Liver (tissue), 9 donors: ENCODE results near the gene GMDS. TPM values are rescaled to one million over a fixed set of nuclear protein-coding genes. Genes with fewer than 3 reads are reported as not detected.

Source experiments
- DNase-seq: peaks from one replicate; pipeline ENCODE4 v3.0.0-alpha.2; 2017; ENCODE audit warnings: low spot score
- H3K27ac ChIP-seq, 2 donors: one replicate each; pipeline ENCODE4 v1.7.0; 2013; ENCODE audit warnings: inconsistent platforms in 2 of 2, low read length in 2 of 2, control low read depth in 1 of 2, low read depth in 1 of 2, mild to moderate bottlenecking in 1 of 2
- H3K27me3 ChIP-seq, 4 donors: one replicate each; pipeline versions ENCODE4 v1.6.1 to v1.7.0; 2013; ENCODE audit warnings: low read length in 3 of 4, inconsistent platforms in 1 of 4, mild to moderate bottlenecking in 1 of 4, moderate library complexity in 1 of 4; ENCODE audit not compliant: control insufficient read depth in 4 of 4, insufficient read depth in 4 of 4
- H3K36me3 ChIP-seq, 4 donors: one replicate each; pipeline versions ENCODE4 v1.6.1 to v1.7.0; 2013; ENCODE audit warnings: low read length in 3 of 4, mild to moderate bottlenecking in 3 of 4, low read depth in 1 of 4, moderate library complexity in 1 of 4; ENCODE audit not compliant: control insufficient read depth in 4 of 4, insufficient read depth in 3 of 4
- H3K4me1 ChIP-seq, 4 donors: one replicate each; pipeline versions ENCODE4 v1.6.1 to v1.7.0; 2013; ENCODE audit warnings: low read length in 3 of 4, mild to moderate bottlenecking in 3 of 4, moderate library complexity in 1 of 4; ENCODE audit not compliant: control insufficient read depth in 4 of 4, insufficient read depth in 4 of 4
- H3K4me3 ChIP-seq, 3 donors: one replicate each; pipeline versions ENCODE4 v1.6.1 to v1.7.0; 2013; ENCODE audit warnings: low read length in 3 of 3, control low read depth in 1 of 3, low read depth in 1 of 3, mild to moderate bottlenecking in 1 of 3
- H3K9ac ChIP-seq, 2 donors: one replicate each; pipeline ENCODE4 v1.7.0; 2013; ENCODE audit warnings: low read length in 2 of 2, mild to moderate bottlenecking in 2 of 2, moderate library complexity in 2 of 2, control low read depth in 1 of 2, low read depth in 1 of 2
- H3K9me3 ChIP-seq, 4 donors: one replicate each; pipeline versions ENCODE4 v1.6.1 to v1.7.0; 2013; ENCODE audit warnings: low read length in 3 of 4; ENCODE audit not compliant: control insufficient read depth in 4 of 4
- ATF3 ChIP-seq: IDR thresholded peaks from 2 replicates; pipeline ENCODE4 v1.6.1; 2016; ENCODE audit warnings: antibody characterized with exemption
- CTCF ChIP-seq: fragments of 150-350 bp; IDR thresholded peaks from 2 replicates; pipeline ENCODE4 v1.5.1; 2017; ENCODE audit warnings: improper control_type of control experiment, low read depth, low read length; ENCODE audit not compliant: missing input control
- EGR1 ChIP-seq, 2 donors: IDR thresholded peaks; 2 replicates each; pipeline ENCODE4 v1.6.1; 2016 to 2018; ENCODE audit warnings: antibody characterized with exemption in 2 of 2, low read depth in 2 of 2
- FOXA1 ChIP-seq: IDR thresholded peaks from 2 replicates; pipeline ENCODE4 v1.6.1; 2016; ENCODE audit warnings: antibody characterized with exemption
- GABPA ChIP-seq, 2 donors: IDR thresholded peaks in 1 of 2; conservative IDR thresholded peaks in 1 of 2; 2 replicates each; pipeline ENCODE4 v1.6.1; 2016; ENCODE audit warnings: antibody characterized with exemption in 2 of 2, mild to moderate bottlenecking in 1 of 2, moderate library complexity in 1 of 2
- HNF4A ChIP-seq, 2 donors: conservative IDR thresholded peaks; 2 replicates each; pipeline ENCODE4 v1.6.1; 2016; ENCODE audit warnings: antibody characterized with exemption in 2 of 2, mild to moderate bottlenecking in 2 of 2
- HNF4G ChIP-seq: IDR thresholded peaks from 2 replicates; pipeline ENCODE4 v1.6.1; 2016; ENCODE audit warnings: antibody characterized with exemption
- JUND ChIP-seq, 2 donors: IDR thresholded peaks; 2 replicates each; pipeline ENCODE4 v1.6.1; 2016; ENCODE audit warnings: antibody characterized with exemption in 2 of 2
- MAX ChIP-seq: IDR thresholded peaks from 2 replicates; pipeline ENCODE4 v1.6.1; 2016; ENCODE audit warnings: antibody characterized with exemption
- NR2F2 ChIP-seq: IDR thresholded peaks from 2 replicates; pipeline ENCODE4 v1.6.1; 2016; ENCODE audit warnings: antibody characterized with exemption
- RAD21 ChIP-seq, 2 donors: IDR thresholded peaks; 2 replicates each; pipeline ENCODE4 v1.6.1; 2016; ENCODE audit warnings: antibody characterized with exemption in 2 of 2, mild to moderate bottlenecking in 2 of 2
- RXRA ChIP-seq, 2 donors: IDR thresholded peaks; 2 replicates each; pipeline ENCODE4 v1.6.1; 2017 to 2018; ENCODE audit warnings: antibody characterized with exemption in 2 of 2, mild to moderate bottlenecking in 1 of 2
- SP1 ChIP-seq: IDR thresholded peaks from 2 replicates; pipeline ENCODE4 v1.6.1; 2018; ENCODE audit warnings: antibody characterized with exemption, mild to moderate bottlenecking
- TAF1 ChIP-seq: conservative IDR thresholded peaks from 2 replicates; pipeline ENCODE4 v1.6.1; 2016; ENCODE audit warnings: antibody characterized with exemption, mild to moderate bottlenecking
- YY1 ChIP-seq: IDR thresholded peaks from 2 replicates; pipeline ENCODE4 v1.6.1; 2016; ENCODE audit warnings: antibody characterized with exemption, mild to moderate bottlenecking
- WGBS: extraction: QIAGEN DNeasy Blood & Tissue Kit; methylation state at CpG from one replicate; pipeline ENCODE4 v1.1.7; 2013; 5-methylcytosine and 5-hydroxymethylcytosine counted together
- polyA plus RNA-seq, 2 donors: library from polyadenylated mRNA; stranded (reverse) in 1 of 2; unstranded in 1 of 2; fragments of 200-250 nt in 1 of 2; fragments of >200 nt in 1 of 2; fragmentation: Nextera tagmentation in 1 of 2; extraction: Ambion mirVana in 1 of 2; gene quantifications; one replicate each; pipeline versions ENCODE4 v1.2.1 to v1.2.3, GENCODE V29; 2013 to 2015
- total RNA-seq, 2 donors: library from RNA; depleted of rRNA; stranded (reverse); fragments of >200 nt; gene quantifications; one replicate each; pipeline ENCODE4 v1.2.3, GENCODE V29; 2014
- TF ChIP-seq, protein P1 (sequence below): IDR thresholded peaks from 2 replicates; pipeline ENCODE4 v1.6.1; 2016; ENCODE audit warnings: antibody characterized with exemption
- TF ChIP-seq, protein P2 (sequence below): IDR thresholded peaks from 2 replicates; pipeline ENCODE4 v1.6.1; 2016; ENCODE audit warnings: antibody characterized with exemption, mild to moderate bottlenecking
- donor health status: healthy.
- donor health status: healthy.
- donor health status: healthy.
- donor health status: healthy.
- donor health status: healthy.

The GMDS gene
- total and polyA plus RNA-seq, 4 donors = 3.5 to 15.6 (median 13.0) TPM

GRCh38 chr6:1825926-1826325 is 419.5 kb downstream of the GMDS start:
- Histone ChIP-seq H3K27me3 (no peaks in the 10 kb centered on the region), H3K9me3 (peaks cover 0 to 4% (median 2%) of the 10 kb centered on the region in 4 donors), H3K9ac (no peak overlapping the region), H3K4me3 (no peak overlapping the region), H3K27ac (no peak overlapping the region), H3K36me3 (no peaks in the 10 kb centered on the region), H3K4me1 (peaks cover 0 to 3% (median under 1%) of the 10 kb centered on the region in 4 donors)
- WGBS = 88% methylated on average over 5 of the region's 5 CpGs
- DNase-seq = no peak
- TF ChIP-seq HNF4G (no peak), FOXA1 (no peak), SP1 (no peak), ATF3 (no peak), RXRA (IDR thresholded peaks at IDR 0.05) (no peak), RAD21 (IDR thresholded peaks at IDR 0.05) (no peak), EGR1 (IDR thresholded peaks at IDR 0.05; ENCODE audit: low read depth in 2 of 2) (no peak), JUND (IDR thresholded peaks at IDR 0.05) (no peak), NR2F2 (no peak)
- TF ChIP-seq, protein P1, sequence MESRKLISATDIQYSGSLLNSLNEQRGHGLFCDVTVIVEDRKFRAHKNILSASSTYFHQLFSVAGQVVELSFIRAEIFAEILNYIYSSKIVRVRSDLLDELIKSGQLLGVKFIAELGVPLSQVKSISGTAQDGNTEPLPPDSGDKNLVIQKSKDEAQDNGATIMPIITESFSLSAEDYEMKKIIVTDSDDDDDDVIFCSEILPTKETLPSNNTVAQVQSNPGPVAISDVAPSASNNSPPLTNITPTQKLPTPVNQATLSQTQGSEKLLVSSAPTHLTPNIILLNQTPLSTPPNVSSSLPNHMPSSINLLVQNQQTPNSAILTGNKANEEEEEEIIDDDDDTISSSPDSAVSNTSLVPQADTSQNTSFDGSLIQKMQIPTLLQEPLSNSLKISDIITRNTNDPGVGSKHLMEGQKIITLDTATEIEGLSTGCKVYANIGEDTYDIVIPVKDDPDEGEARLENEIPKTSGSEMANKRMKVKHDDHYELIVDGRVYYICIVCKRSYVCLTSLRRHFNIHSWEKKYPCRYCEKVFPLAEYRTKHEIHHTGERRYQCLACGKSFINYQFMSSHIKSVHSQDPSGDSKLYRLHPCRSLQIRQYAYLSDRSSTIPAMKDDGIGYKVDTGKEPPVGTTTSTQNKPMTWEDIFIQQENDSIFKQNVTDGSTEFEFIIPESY = no peak
- TF ChIP-seq, protein P2, sequence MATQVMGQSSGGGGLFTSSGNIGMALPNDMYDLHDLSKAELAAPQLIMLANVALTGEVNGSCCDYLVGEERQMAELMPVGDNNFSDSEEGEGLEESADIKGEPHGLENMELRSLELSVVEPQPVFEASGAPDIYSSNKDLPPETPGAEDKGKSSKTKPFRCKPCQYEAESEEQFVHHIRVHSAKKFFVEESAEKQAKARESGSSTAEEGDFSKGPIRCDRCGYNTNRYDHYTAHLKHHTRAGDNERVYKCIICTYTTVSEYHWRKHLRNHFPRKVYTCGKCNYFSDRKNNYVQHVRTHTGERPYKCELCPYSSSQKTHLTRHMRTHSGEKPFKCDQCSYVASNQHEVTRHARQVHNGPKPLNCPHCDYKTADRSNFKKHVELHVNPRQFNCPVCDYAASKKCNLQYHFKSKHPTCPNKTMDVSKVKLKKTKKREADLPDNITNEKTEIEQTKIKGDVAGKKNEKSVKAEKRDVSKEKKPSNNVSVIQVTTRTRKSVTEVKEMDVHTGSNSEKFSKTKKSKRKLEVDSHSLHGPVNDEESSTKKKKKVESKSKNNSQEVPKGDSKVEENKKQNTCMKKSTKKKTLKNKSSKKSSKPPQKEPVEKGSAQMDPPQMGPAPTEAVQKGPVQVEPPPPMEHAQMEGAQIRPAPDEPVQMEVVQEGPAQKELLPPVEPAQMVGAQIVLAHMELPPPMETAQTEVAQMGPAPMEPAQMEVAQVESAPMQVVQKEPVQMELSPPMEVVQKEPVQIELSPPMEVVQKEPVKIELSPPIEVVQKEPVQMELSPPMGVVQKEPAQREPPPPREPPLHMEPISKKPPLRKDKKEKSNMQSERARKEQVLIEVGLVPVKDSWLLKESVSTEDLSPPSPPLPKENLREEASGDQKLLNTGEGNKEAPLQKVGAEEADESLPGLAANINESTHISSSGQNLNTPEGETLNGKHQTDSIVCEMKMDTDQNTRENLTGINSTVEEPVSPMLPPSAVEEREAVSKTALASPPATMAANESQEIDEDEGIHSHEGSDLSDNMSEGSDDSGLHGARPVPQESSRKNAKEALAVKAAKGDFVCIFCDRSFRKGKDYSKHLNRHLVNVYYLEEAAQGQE = no peak

GRCh38 chr6:1825277-1825676 is 420.1 kb downstream of the GMDS start:
- WGBS = 84% methylated on average over 1 of the region's 1 CpG

More at GRCh38 chr6:1825277-1825676, 420.1 kb downstream of the GMDS start:
- Histone ChIP-seq H3K4me1 (peaks cover 1 to 9% (median 5%) of the 10 kb centered on the region in 4 donors), H3K9ac (no peak overlapping the region), H3K27me3 (no peaks in the 10 kb centered on the region), H3K36me3 (no peaks in the 10 kb centered on the region), H3K4me3 (no peak overlapping the region), H3K9me3 (peaks cover 0 to 4% (median 2%) of the 10 kb centered on the region in 4 donors), H3K27ac (no peak overlapping the region)
- TF ChIP-seq HNF4G (no peak), JUND (IDR thresholded peaks at IDR 0.05) (no peak), TAF1 (no peak), ATF3 (no peak), MAX (no peak), HNF4A (conservative IDR thresholded peaks at IDR 0.05) (no peak), SP1 (no peak), RAD21 (IDR thresholded peaks at IDR 0.05) (no peak), GABPA (IDR thresholded peaks at IDR 0.05 in 1 of 2, conservative IDR thresholded peaks at IDR 0.05 in 1 of 2) (no peak), EGR1 (IDR thresholded peaks at IDR 0.05; ENCODE audit: low read depth in 2 of 2) (no peak), YY1 (no peak), FOXA1 (no peak), CTCF (no peak), NR2F2 (no peak)
- TF ChIP-seq, protein P1 = no peak
- TF ChIP-seq, protein P2 = no peak
- DNase-seq = no peak
